Activated T-helper 1 cell treated with anti-CD3 and anti-CD28 coated beads, Interleukin-12 subunit alpha, Interleukin-12 subunit beta, Interleukin-2, Interleukin-4 antibody, amounts not matched to agents 30 ng/mL and 10 ng/mL and 1 ng/mL, durations not matched to agents 14 hours and 24 hours and 36 hours (primary cell): Measurements from ENCODE around the gene CEP19. TPM values are rescaled to one million over a fixed set of nuclear protein-coding genes. Genes with fewer than 3 reads are reported as not detected.
"Not testable (repeated sequence)": the region's sequence is repeated elsewhere in the genome, so short reads cannot be mapped to it uniquely, and the experiment has no call there.

Experiments
- DNase-seq: peaks from one replicate; pipeline ENCODE4 v3.0.0; 2021; ENCODE audit warnings: low spot score
- H3K27ac Mint-ChIP-seq: one replicate; pipeline ENCODE4 v1.8.0; 2021; ENCODE audit warnings: mild to moderate bottlenecking, mixed read lengths
- H3K27me3 Mint-ChIP-seq: one replicate; pipeline ENCODE4 v1.8.0; 2022; ENCODE audit warnings: mild to moderate bottlenecking, moderate library complexity, mixed read lengths; ENCODE audit not compliant: insufficient read depth
- H3K36me3 Mint-ChIP-seq: one replicate; pipeline ENCODE4 v1.8.0; 2021; ENCODE audit warnings: low read depth, mixed read lengths
- H3K4me1 Mint-ChIP-seq: one replicate; pipeline ENCODE4 v1.8.0; 2021; ENCODE audit warnings: low read depth, mixed read lengths
- H3K4me3 Mint-ChIP-seq: one replicate; pipeline ENCODE4 v1.8.0; 2021; ENCODE audit warnings: mild to moderate bottlenecking, moderate library complexity, mixed read lengths
- H3K9me3 Mint-ChIP-seq: one replicate; pipeline ENCODE4 v1.8.0; 2021; ENCODE audit warnings: mixed read lengths
- intact Hi-C: fragments of 100-400 bp; cut with micrococcal nuclease; formaldehyde crosslinking; loops from one replicate; pipeline ENCODE4 v1.15.1; 2024
- total RNA-seq: library from RNA; stranded (reverse); gene quantifications from 2 replicates; pipeline ENCODE4 v1.2.3, GENCODE V29; 2022

CEP19 gene
- total RNA-seq, result 3.9 and 4.1 TPM in 2 replicates

- peaks cover 49% of the 10 kb centered on the region for H3K4me1 Mint-ChIP-seq
- H3K27me3 Mint-ChIP-seq, result no peaks in the 10 kb centered on the region
- H3K9me3 Mint-ChIP-seq, result no peaks in the 10 kb centered on the region
- peak within 1 kb of the TSS; percentile 98 for H3K27ac Mint-ChIP-seq
- peak within 1 kb of the TSS; percentile 90 for H3K4me3 Mint-ChIP-seq
- intact Hi-C loops, result loop anchor here (1.0 to 10.0 kb wide), 10 partner anchors 15 to 1167 kb away; partner anchors contain the start of genes FBXO45, NCBP2, PAK2 and PPP1R2
- peak; percentile 91 for DNase-seq
- peaks cover 5% of the 10 kb centered on the region for H3K36me3 Mint-ChIP-seq
Measured at GRCh38 chr3:196711838-196712513, at the start of gene CEP19, which contains the start of gene PIGX. Gene CEP19, minus strand, starts transcription at chr3:196712250. Its CDS starts 3,593 bp downstream, at chr3:196708657. Gene PIGX, plus strand, starts transcription at chr3:196712377.

GRCh38 chr3:196757876-196758739 is 46.1 kb upstream of the CEP19 start:
- intact Hi-C loops, result loop anchor here (2.0 kb wide), 1 partner anchor 17 kb away; no protein-coding TSS in a partner anchor
- H3K9me3 Mint-ChIP-seq, result peaks cover 15% of the 10 kb centered on the region
- DNase-seq, result no peak
- no peak overlapping the region for H3K4me3 Mint-ChIP-seq
- peak overlapping the region; percentile 27 for H3K27ac Mint-ChIP-seq
- no peaks in the 10 kb centered on the region for H3K27me3 Mint-ChIP-seq
- H3K36me3 Mint-ChIP-seq, result peaks cover 42% of the 10 kb centered on the region
- peaks cover 48% of the 10 kb centered on the region for H3K4me1 Mint-ChIP-seq

- H3K4me3 Mint-ChIP-seq, result no peak overlapping the region
- peaks cover 48% of the 10 kb centered on the region for H3K4me1 Mint-ChIP-seq
- no peak overlapping the region for H3K27ac Mint-ChIP-seq
- H3K9me3 Mint-ChIP-seq, result peaks cover 15% of the 10 kb centered on the region
- no peak for DNase-seq
- peaks cover 40% of the 10 kb centered on the region for H3K36me3 Mint-ChIP-seq
- no peaks in the 10 kb centered on the region for H3K27me3 Mint-ChIP-seq
- intact Hi-C loops, result no loop called here
Measured at GRCh38 chr3:196756732-196757131, 44.7 kb upstream of the CEP19 start.

GRCh38 chr3:196754091-196754981 is 42.3 kb upstream of the CEP19 start:
- peaks cover 44% of the 10 kb centered on the region for H3K4me1 Mint-ChIP-seq
- peaks cover 44% of the 10 kb centered on the region for H3K36me3 Mint-ChIP-seq
- no peak for DNase-seq
- no peaks in the 10 kb centered on the region for H3K27me3 Mint-ChIP-seq
- H3K4me3 Mint-ChIP-seq, result no peak overlapping the region
- intact Hi-C loops, result no loop called here
- peak overlapping the region; percentile 42 for H3K27ac Mint-ChIP-seq
- H3K9me3 Mint-ChIP-seq, result peaks cover 15% of the 10 kb centered on the region

- Mint-ChIP-seq H3K4me3 (no peak overlapping the region), H3K4me1 (peaks cover 53% of the 10 kb centered on the region), H3K36me3 (peaks cover 54% of the 10 kb centered on the region), H3K27ac (no peak overlapping the region), H3K27me3 (no peaks in the 10 kb centered on the region), H3K9me3 (peaks cover 15% of the 10 kb centered on the region)
- intact Hi-C loops, result no loop called here
- no peak for DNase-seq
Measured at GRCh38 chr3:196753201-196753600, 41.2 kb upstream of the CEP19 start.

GRCh38 chr3:196749125-196749524 is 37.1 kb upstream of the CEP19 start:
- Mint-ChIP-seq H3K4me1 (peaks cover 29% of the 10 kb centered on the region), H3K4me3 (no peak overlapping the region), H3K36me3 (peaks cover 36% of the 10 kb centered on the region), H3K9me3 (peaks cover 5% of the 10 kb centered on the region), H3K27ac (no peak overlapping the region), H3K27me3 (no peaks in the 10 kb centered on the region)
- no peak for DNase-seq
- intact Hi-C loops, result no loop called here

- not testable (repeated sequence) for H3K4me3 Mint-ChIP-seq, H3K27me3 Mint-ChIP-seq, H3K9me3 Mint-ChIP-seq, DNase-seq, H3K27ac Mint-ChIP-seq
- intact Hi-C loops, result loop anchor here (5.0 kb wide), 1 partner anchor 59 kb away; no protein-coding TSS in a partner anchor
- H3K36me3 Mint-ChIP-seq, result peaks cover 31% of the 10 kb centered on the region
- H3K4me1 Mint-ChIP-seq, result peaks cover 36% of the 10 kb centered on the region
Measured at GRCh38 chr3:196743569-196743968, 31.5 kb upstream of the CEP19 start.

GRCh38 chr3:196741249-196741889 is 29.3 kb upstream of the CEP19 start:
- Mint-ChIP-seq H3K27ac (peak overlapping the region; percentile 100), H3K4me1 (peaks cover 31% of the 10 kb centered on the region), H3K9me3 (peaks cover 4% of the 10 kb centered on the region), H3K36me3 (peaks cover 27% of the 10 kb centered on the region), H3K4me3 (peak overlapping the region; percentile 100), H3K27me3 (no peaks in the 10 kb centered on the region)
- no peak for DNase-seq
- intact Hi-C loops, result loop anchor here (2.0 to 5.0 kb wide), 4 partner anchors 17 to 557 kb away; partner anchors contain the start of gene DLG1

- H3K27me3 Mint-ChIP-seq, result no peaks in the 10 kb centered on the region
- H3K4me3 Mint-ChIP-seq, result peak overlapping the region; percentile 100
- intact Hi-C loops, result loop anchor here (1.0 to 5.0 kb wide), 5 partner anchors 18 to 558 kb away; partner anchors contain the start of genes DLG1 and NCBP2
- H3K27ac Mint-ChIP-seq, result peak overlapping the region; percentile 100
- H3K36me3 Mint-ChIP-seq, result peaks cover 21% of the 10 kb centered on the region
- peaks cover 4% of the 10 kb centered on the region for H3K9me3 Mint-ChIP-seq
- H3K4me1 Mint-ChIP-seq, result peaks cover 27% of the 10 kb centered on the region
- peak; percentile 3 for DNase-seq
Measured at GRCh38 chr3:196740481-196741248, 28.6 kb upstream of the CEP19 start.

- intact Hi-C loops, result loop anchor here (1.0 to 5.0 kb wide), 12 partner anchors 13 to 559 kb away; partner anchors contain the start of genes CEP19, DLG1, DYNLT2B and FBXO45
- Mint-ChIP-seq H3K9me3 (peaks cover 4% of the 10 kb centered on the region), H3K4me3 (peak within 1 kb of the TSS; percentile 100)
Measured at GRCh38 chr3:196739671-196740480, 27.8 kb upstream of the CEP19 start, which contains the start of gene PAK2. Gene PAK2, plus strand, starts transcription at chr3:196739857. Its CDS starts 42,790 bp downstream, at chr3:196782647.

More at GRCh38 chr3:196739671-196740480, 27.8 kb upstream of the CEP19 start, which contains the start of gene PAK2:
- Mint-ChIP-seq H3K36me3 (peaks cover 25% of the 10 kb centered on the region), H3K27ac (peak within 1 kb of the TSS; percentile 100), H3K4me1 (peaks cover 27% of the 10 kb centered on the region), H3K27me3 (no peaks in the 10 kb centered on the region)
- peak; percentile 88 for DNase-seq
